Erythroblast (primary cell): ENCODE results near the gene TMEM120B.

Experiments
- GATA1 ChIP-seq: IDR thresholded peaks from 2 replicates; pipeline ENCODE4 v1.6.1; 2011; ENCODE audit warnings: low read depth, mild to moderate bottlenecking, control low read depth, low read length, moderate library complexity
- POLR2A ChIP-seq: IDR thresholded peaks from 2 replicates; pipeline ENCODE4 v1.6.1; 2011; ENCODE audit warnings: mild to moderate bottlenecking, low read length

GRCh38 chr12:121719926-121720414 is 7.4 kb downstream of the TMEM120B start:
- TF ChIP-seq POLR2A (no peak), GATA1 (no peak)
